Body of pancreas (tissue), 4 donors: ENCODE results near the gene PYGM.

Source experiments
- POLR2A ChIP-seq, 3 donors: fragments of 450-650 bp; IDR thresholded peaks; one replicate each; pipeline ENCODE4 v1.6.1; 2016; ENCODE audit warnings: antibody characterized with exemption in 3 of 3, mild to moderate bottlenecking in 2 of 3
- TF ChIP-seq, protein P1 (sequence below), 7 experiments: fragments of 450-650 bp in 4 of 7; fragments of 200-600 bp in 3 of 7; sonication (generic) in 3 of 7; IDR thresholded peaks; one replicate each; pipeline ENCODE4 v1.5.1; 2016 to 2019; ENCODE audit warnings: antibody characterized with exemption in 7 of 7

DNA sequence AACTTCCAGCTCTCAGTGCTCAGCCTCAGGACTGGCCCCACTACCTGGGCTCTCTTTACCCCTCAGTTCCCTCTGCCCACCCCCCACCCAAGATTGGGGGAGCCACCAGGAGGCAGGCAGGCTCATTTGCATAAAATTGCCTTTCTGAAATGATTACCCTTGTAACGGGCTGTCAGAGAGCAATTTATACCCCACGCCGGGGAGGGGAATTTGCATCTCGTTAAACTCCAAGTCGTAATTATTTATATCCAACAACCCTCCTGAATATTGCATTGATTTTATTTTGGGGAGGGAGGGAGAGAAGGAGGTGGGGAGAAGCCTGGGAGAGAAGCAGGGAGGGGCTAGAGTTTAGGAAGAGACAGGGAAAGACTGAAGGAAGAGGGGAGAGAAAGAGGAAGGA lies 45.1 kb downstream of the PYGM start:
- no peak for TF ChIP-seq POLR2A (IDR thresholded peaks at IDR 0.05)
- TF ChIP-seq, protein P1, sequence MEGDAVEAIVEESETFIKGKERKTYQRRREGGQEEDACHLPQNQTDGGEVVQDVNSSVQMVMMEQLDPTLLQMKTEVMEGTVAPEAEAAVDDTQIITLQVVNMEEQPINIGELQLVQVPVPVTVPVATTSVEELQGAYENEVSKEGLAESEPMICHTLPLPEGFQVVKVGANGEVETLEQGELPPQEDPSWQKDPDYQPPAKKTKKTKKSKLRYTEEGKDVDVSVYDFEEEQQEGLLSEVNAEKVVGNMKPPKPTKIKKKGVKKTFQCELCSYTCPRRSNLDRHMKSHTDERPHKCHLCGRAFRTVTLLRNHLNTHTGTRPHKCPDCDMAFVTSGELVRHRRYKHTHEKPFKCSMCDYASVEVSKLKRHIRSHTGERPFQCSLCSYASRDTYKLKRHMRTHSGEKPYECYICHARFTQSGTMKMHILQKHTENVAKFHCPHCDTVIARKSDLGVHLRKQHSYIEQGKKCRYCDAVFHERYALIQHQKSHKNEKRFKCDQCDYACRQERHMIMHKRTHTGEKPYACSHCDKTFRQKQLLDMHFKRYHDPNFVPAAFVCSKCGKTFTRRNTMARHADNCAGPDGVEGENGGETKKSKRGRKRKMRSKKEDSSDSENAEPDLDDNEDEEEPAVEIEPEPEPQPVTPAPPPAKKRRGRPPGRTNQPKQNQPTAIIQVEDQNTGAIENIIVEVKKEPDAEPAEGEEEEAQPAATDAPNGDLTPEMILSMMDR (IDR thresholded peaks at IDR 0.05): no peak
